Fibroblast of skin of back (primary cell): Measurements from ENCODE around the gene PTPRZ1. TPM values are rescaled to one million over a fixed set of nuclear protein-coding genes. Genes with fewer than 3 reads are reported as not detected.

Experiments used
- DNase-seq: peaks from one replicate; pipeline ENCODE4 v3.0.0-alpha.2; 2013
- polyA plus RNA-seq, 2 experiments: library from polyadenylated mRNA; unstranded; fragments of 120-200 nt; gene quantifications; one replicate each; pipeline ENCODE4 v1.2.1, GENCODE V29; 2013; ENCODE audit not compliant: insufficient read length in 2 of 2

PTPRZ1 gene
- polyA plus RNA-seq (2013, experiment 1 of 2; ENCODE audit: insufficient read length), result 0.53 TPM
- 0.60 TPM for polyA plus RNA-seq (2013, experiment 2 of 2; ENCODE audit: insufficient read length)

DNA sequence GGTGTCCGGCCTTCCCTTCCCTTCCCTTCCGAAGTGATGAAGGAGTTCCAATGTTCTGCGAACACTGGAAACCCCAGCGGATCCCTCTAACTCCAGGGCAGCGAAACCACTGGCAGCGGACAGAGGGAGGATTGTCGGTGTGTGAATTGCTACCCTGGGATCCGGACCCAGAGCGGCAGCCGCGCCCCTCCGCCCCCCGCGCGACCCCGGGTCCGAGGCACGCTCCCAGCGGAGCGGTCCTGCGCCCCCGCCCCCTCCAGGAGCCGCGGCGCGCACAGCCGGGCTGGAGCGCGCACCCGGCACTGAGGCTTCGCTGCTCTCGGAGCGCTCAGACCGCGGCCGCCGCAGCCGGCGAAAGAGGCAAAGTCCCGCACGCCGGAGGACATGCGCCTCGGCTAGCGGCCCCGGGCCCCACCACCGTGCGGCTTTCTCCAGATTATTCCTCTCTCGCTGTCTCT lies at the start of gene PTPRZ1:
Gene PTPRZ1, plus strand, starts transcription at position 331 of the 458 bp plus-strand sequence. CDS start 339 bp downstream, outside the sequence.
- peak; percentile 36 for DNase-seq

DNA sequence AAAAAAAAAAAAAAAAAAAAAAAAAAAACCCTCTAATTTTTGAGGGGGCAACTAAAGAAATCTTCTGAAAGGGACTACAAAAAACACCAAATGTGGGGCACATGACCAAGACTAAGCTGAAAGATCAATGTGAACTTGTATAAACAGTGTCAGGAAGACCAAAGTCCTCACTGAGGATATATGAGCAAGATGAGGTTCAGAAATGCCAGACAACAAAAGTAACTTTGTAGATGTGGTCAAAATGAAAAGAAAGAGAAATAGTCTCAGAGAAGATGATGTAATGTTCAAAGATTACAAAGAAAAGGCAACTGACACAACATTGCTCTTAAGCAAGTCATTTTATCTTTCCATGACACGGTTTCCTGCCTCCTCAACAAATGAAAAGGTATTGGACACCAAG lies 48.7 kb upstream of the PTPRZ1 start:
- no peak for DNase-seq

DNA sequence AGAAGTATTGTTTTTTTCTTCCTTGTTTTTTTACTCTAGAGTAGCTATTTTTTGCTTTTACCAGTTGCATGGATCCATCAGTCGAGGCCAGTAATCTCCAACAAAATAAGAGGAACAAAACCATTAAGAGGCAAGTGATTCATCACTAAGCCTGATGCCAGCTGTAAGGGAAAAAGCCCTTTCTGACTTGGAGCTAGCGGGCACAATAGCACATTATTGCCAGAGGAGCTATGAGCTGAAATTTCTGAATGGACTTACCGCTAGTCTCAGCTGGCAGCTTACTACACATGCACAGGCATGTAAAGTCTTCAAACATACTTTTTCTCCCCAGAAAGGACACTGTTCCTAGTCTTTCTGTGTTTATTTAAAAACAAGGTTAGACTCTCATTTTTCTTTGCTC lies 41.6 kb upstream of the PTPRZ1 start:
- DNase-seq, result no peak

- no peak for DNase-seq
Observed at GRCh38 chr7:121831801-121832200, 41.2 kb upstream of the PTPRZ1 start.

GRCh38 chr7:121832347-121832746 lies 40.6 kb upstream of the PTPRZ1 start:
- DNase-seq, result no peak

GRCh38 chr7:121833991-121834390 lies 39.0 kb upstream of the PTPRZ1 start:
- no peak for DNase-seq

DNA sequence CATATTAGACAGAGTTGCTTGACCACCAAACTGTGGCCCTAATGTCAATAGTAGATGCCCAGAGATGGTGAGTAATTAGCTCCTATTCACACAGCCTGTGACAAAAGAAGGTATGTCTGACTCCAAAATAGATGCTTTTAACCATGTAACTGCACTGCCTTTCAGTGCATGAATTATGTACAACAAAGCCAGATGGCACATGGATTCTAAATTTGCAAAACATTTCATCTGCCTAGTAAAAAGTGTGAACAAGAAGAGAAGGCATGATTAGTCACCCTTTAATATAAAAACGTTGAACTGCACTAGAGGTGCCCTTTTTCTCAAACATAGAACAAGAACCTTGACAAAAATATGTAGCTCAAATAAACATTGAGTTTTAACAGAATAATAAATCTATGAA lies 35.5 kb upstream of the PTPRZ1 start:
- no peak for DNase-seq

GRCh38 chr7:121847041-121847440 lies 25.9 kb upstream of the PTPRZ1 start:
- DNase-seq, result no peak

DNA sequence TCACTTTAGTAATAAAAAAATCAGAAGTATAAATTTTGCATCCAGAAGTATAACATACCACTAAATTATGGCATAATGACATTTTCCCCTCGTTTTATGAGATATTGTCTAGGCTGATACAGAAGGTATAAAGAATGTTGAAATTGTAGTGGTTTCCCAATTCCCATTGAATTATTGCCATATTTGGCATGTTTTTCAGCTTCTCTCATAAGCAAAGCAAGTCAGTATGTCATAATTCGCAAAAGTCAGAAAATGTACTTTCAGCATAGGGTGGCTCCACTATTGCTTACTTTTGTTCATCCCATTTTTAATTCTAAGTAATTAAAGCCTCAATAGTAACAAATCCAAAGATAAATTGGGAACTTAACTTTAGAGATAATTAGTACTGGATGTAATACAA lies 19.7 kb upstream of the PTPRZ1 start:
- no peak for DNase-seq

DNA sequence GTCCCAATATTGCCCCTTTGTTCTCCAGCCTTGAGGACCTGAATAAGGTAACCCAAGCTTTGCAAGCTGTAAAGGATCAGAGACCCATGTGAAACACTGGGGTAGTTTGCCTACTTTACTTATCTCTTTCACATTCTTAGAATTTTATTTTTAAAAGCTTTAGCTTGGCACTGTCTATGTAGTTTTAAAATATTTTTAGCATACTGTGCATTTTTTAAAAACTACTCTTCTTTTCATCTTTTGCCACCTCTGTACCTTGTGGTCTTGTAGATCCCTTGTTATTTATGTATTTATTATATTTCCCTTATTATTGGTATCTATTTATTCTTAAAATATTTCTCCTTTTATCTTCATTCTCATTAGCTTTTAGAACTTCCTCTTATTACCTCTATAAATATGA lies 12.0 kb upstream of the PTPRZ1 start:
- no peak for DNase-seq

DNA sequence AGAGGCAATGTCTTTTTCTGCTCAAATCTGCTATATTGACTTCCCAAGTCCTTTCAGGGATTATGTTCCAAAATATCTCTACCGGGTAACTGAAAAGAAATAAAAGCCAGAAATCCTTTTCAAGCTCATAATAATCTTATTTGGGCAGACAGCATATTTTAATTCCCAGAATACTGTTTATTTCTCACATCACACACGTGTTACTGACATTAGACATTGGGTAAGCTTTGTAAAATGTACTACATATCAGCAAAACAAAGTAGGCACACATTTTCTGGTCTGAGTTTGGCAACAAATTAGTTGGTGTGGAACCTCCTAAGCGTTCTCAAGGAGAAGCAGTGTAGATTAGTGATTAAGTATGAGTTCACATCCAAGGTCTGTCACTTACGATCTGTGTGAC lies 10.4 kb upstream of the PTPRZ1 start:
- no peak for DNase-seq

- DNase-seq, result no peak
Observed at GRCh38 chr7:121871188-121871587, 1.8 kb upstream of the PTPRZ1 start.

DNA sequence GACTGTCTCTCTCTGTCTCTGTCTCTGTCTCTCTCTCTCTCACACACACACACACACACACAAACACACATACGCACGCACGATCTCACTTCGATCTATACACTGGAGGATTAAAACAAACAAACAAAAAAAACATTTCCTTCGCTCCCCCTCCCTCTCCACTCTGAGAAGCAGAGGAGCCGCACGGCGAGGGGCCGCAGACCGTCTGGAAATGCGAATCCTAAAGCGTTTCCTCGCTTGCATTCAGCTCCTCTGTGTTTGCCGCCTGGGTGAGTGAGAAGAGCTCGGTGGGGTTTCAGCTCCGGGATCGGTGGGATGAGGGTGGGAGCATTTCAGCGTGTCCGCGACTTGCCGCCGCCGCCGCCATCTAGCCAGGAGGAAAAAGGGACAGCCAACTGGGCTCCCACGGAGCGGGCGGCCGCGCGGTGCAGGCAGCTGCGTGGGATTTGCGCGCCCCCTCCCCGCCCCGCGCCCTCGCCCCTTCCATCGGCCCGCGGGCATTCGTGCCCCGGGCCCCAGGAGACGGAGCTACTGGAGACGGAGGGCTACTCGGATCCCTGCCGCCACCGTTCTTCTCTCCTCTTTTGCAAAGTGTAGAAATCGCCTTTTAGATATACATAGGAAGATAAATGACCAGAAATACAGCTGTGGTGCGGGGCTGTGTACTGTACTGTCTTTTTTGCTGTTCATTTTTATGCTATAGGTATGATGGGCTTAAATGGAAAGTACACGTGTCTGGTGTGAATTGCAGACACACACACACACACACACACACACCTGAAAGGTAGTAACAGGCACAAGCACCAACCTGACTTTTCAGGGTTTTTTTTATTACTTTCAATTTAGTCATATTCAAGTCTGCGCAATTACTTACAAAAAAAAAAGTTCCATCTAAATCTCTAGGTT lies 581 bp downstream of the PTPRZ1 start:
- peak; percentile 16 for DNase-seq

- no peak for DNase-seq
Observed at GRCh38 chr7:121874298-121874697, 1.3 kb downstream of the PTPRZ1 start.

- DNase-seq, result no peak
Observed at GRCh38 chr7:121875203-121875602, 2.2 kb downstream of the PTPRZ1 start.

- DNase-seq, result no peak
Observed at GRCh38 chr7:121876656-121877500, 3.9 kb downstream of the PTPRZ1 start.

DNA sequence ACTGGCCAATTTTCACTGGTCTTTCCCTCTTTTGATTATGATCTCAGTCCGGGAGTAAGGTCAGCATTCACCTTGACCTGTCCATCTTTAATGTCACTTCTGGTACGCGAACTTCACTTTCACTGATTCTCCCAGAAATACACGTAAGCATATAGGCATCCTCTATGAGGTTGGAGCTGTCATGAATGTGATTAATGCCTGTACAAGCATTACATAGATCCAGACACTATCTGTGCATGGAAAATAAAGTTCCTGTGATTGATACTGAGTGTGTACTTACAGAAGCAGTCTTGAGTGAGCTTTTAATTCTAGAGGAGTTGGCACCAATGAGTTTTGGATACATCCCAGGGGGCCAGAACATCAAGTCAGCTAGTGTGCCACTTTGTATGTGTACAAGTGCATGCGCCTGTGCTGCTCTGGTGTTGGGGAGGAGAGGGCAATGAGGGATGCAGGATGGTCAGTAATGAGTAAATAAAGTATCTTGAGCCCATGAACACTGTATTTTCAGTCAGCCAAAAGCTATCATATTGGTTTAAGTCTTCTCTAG lies 6.0 kb downstream of the PTPRZ1 start:
- DNase-seq, result no peak

DNA sequence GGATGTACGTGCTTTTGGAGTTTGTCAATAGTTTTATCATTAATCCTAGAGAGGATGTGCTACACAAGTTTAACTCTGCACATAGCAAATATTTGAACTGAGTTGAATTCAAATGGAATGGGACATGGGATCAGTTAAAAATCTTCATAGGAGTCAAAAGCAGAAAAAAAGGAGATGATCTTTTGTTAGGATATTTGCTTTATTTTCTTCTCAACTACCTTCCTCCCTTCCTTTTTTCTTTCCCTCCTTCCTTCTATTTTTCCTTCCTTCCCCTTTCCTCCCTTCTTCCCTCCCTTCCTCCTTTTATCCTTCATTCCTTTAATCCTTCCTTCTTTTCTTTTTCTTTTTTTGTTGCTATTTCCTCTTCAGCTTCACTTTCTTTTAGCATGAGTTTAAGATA lies 6.6 kb downstream of the PTPRZ1 start:
- no peak for DNase-seq

DNA sequence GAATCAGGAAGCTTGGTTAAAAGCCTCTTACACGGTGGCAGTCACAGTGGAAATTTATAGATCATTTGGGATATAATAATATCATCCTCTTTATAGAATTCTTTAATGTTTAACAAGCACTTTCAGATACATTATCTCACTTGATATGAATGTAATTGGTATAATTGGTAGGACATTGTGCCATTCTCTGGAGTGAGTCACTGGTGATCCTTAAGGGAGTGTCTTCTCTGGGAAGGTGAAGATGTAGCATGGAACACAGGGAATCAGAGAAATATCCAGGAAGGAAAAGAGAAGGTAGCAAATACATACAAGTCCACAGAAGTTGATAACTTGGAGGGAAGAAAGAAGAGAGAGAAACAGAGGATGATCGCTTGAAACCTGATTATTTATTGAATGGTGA lies 9.8 kb downstream of the PTPRZ1 start:
- DNase-seq, result no peak

- no peak for DNase-seq
Observed at GRCh38 chr7:121885166-121885920, 12.4 kb downstream of the PTPRZ1 start.

DNA sequence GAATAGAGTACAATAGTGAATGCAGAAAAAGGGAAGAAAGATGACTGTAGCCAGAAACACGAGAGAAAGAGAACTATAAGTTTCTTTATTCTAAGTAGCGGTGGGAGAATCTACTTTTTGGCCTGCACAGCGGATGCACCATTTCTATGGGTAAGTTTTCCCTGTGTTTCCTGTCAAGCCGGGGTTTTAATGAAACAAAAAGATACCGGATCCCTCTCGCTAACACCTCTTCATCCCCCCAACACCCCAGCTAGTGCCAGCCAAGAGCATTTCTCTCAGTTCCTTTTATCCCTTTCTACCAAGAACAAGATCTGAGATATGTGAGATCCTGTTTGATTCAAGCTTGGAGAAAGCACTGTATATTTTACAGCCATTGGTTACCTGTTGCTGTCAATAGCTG lies 14.7 kb downstream of the PTPRZ1 start:
- DNase-seq, result no peak

DNA sequence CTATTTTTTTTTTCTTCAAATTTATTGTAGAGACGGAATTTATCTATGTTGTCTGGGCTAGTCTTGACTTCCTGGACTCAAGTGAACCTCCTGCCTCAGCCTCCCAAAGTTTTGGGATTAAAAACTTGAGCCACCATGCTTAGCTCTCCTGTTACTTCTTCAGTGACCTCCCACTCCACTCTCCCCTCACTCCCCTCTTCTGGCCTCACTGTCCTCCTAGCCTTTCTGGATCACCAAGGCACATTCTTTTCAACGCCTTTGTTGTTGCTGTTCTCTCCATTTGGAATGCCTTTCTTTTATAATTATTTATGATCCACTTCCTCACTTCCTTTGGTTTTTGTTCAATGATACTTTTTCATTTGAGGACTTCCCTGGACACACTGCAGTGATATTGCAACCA lies 17.9 kb downstream of the PTPRZ1 start:
- no peak for DNase-seq
